Immature natural killer cell (primary cell): Measurements from ENCODE around the gene RBBP8NL. TPM values are rescaled to one million over a fixed set of nuclear protein-coding genes. Genes with fewer than 3 reads are reported as not detected.

Experiments
- DNase-seq, 3 donors: peaks; one replicate each; pipeline ENCODE4 v3.0.0; 2022; ENCODE audit warnings: mixed read lengths in 1 of 3
- H3K27ac Mint-ChIP-seq, 6 donors: one replicate each; pipeline ENCODE4 v1.8.0; 2020; ENCODE audit warnings: mixed read lengths in 6 of 6, mild to moderate bottlenecking in 5 of 6, inconsistent platforms in 4 of 6, moderate library complexity in 3 of 6
- H3K27me3 Mint-ChIP-seq, 3 donors: one replicate each; pipeline ENCODE4 v1.8.0; 2020 to 2021; ENCODE audit warnings: low read depth in 3 of 3, mild to moderate bottlenecking in 3 of 3, mixed read lengths in 3 of 3, moderate library complexity in 3 of 3, inconsistent platforms in 1 of 3
- H3K36me3 Mint-ChIP-seq, 3 donors: one replicate each; pipeline ENCODE4 v1.8.0; 2020; ENCODE audit warnings: mixed read lengths in 3 of 3, inconsistent platforms in 2 of 3, mild to moderate bottlenecking in 2 of 3
- H3K4me1 Mint-ChIP-seq, 2 donors: one replicate each; pipeline ENCODE4 v1.8.0; 2020; ENCODE audit warnings: inconsistent platforms in 2 of 2, mild to moderate bottlenecking in 2 of 2, mixed read lengths in 2 of 2, moderate library complexity in 1 of 2
- H3K4me3 Mint-ChIP-seq, 5 donors: one replicate each; pipeline ENCODE4 v1.8.0; 2020; ENCODE audit warnings: mild to moderate bottlenecking in 5 of 5, mixed read lengths in 5 of 5, inconsistent platforms in 3 of 5, moderate library complexity in 3 of 5
- H3K9me3 Mint-ChIP-seq, 6 donors: one replicate each; pipeline ENCODE4 v1.8.0; 2020; ENCODE audit warnings: mild to moderate bottlenecking in 6 of 6, mixed read lengths in 6 of 6, inconsistent platforms in 4 of 6, moderate library complexity in 3 of 6
- polyA plus RNA-seq, 3 donors: library from polyadenylated mRNA; unstranded; fragments of 300-500 nt; fragmentation: Illumina TruSeq; gene quantifications; one replicate each; pipeline ENCODE4 v1.2.3, GENCODE V29; 2021

RBBP8NL gene
- polyA plus RNA-seq, 3 donors from 2014 or later = not detected

DNA sequence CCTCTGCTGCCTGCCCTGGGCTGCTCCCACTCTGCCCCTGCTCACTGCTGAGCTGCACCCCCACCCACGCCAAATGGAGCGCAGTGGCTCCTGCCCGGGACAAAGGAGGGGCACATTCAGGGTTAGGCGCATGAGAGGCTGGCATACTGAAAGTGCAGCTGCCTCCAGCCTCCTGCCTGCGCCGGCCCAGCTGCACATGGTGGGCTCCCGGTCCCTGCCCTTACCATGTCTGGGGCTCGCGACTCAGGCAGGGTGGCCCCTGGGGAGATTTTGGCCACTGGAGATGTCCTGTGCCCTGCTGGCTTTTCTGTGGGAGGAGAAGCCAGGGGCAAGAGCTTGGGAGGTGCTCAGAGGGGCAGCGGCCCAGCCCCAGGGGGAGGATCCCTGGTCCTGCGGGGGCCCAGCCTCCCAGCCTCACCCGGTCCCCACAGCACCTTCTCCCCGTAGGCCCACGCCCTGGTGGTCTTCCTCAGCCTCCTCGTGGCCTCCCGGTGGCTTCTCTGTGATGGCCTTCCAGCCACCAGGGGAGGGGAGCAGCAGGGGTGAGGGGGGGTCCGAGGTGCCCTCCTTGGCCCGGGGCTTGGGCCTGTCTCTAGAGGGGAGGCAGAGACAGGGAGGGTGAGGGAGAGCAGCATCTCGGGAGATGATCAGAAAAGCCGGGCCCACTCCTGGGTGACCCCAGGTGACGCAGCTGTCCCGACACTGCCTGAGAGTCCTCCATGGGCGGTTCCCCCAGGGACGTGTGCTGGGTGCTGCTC lies 11.8 kb downstream of the RBBP8NL start:
- Mint-ChIP-seq H3K36me3 (no peaks in the 10 kb centered on the region), H3K27me3 (no peaks in the 10 kb centered on the region), H3K27ac (no peak overlapping the region), H3K4me3 (no peak overlapping the region), H3K9me3 (no peaks in the 10 kb centered on the region), H3K4me1 (no peaks in the 10 kb centered on the region)
- DNase-seq = no peak

DNA sequence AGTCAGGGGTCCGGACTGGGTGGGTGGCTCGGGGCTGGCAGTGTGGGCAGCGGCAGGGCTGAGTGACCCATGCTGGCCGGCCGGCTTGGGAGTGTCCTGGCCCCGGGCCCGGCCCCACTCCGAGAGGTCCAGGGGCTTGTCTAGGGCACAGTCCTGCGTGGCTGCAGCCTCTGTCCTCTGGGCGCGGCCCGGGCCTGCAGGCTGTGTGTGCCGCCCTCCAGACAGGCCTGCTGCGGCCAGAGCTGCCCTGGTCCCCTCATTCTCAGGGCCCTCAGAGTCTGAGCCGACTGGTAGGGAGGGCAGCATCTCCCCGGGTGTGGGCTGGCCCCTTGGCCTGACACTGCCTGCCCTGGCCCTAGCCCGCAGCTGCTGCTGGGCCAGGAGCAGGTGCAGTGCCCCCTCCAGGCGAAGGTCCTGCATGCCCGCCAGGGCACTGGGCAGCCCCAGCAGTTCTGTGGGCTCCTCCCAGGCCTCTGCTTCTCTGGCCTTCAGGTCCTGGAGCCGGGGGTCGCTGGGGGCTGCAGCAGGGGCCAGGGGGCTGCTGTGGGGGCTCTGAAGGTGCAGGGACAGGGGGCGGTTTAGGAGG lies 13.3 kb downstream of the RBBP8NL start:
- no peaks in the 10 kb centered on the region for H3K9me3 Mint-ChIP-seq
- H3K4me3 Mint-ChIP-seq = no peak overlapping the region
- H3K27ac Mint-ChIP-seq = no peak overlapping the region
- no peaks in the 10 kb centered on the region for H3K36me3 Mint-ChIP-seq
- peaks cover 0 to 8% of the 10 kb centered on the region in 2 donors for H3K4me1 Mint-ChIP-seq
- H3K27me3 Mint-ChIP-seq = no peaks in the 10 kb centered on the region
- DNase-seq = no peak

DNA sequence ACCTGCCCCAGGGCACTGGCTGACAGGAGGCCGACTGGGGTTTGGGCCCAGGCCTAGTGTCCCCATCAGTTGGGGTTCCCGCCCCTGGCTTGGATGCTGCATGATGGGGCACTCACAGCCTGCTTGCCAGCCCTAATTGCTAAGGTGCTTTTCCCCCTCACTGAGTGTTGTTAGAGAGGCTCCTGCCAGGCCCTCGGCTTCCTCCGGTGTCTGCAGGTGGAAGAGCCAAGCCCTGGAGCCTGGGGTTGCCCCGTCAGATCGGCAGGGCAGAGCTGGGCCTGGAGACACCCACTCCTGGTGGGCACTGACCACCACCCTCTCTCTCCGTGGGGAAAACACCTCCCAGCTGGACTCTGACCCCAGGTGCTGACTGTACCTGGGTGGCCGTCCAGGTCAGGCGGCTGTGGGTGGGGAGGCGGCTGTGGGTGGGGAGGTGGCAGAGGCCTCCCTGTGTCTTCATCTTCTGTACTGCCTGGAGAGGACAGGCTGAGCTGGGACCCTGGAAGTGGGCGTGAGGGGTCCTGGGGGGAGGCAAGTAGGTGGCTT lies 14.2 kb downstream of the RBBP8NL start:
- no peaks in the 10 kb centered on the region for H3K36me3 Mint-ChIP-seq
- no peak for DNase-seq
- peaks cover 0 to 8% of the 10 kb centered on the region in 2 donors for H3K4me1 Mint-ChIP-seq
- no peaks in the 10 kb centered on the region for H3K27me3 Mint-ChIP-seq
- no peak overlapping the region for H3K27ac Mint-ChIP-seq
- no peaks in the 10 kb centered on the region for H3K9me3 Mint-ChIP-seq
- no peak overlapping the region for H3K4me3 Mint-ChIP-seq

DNA sequence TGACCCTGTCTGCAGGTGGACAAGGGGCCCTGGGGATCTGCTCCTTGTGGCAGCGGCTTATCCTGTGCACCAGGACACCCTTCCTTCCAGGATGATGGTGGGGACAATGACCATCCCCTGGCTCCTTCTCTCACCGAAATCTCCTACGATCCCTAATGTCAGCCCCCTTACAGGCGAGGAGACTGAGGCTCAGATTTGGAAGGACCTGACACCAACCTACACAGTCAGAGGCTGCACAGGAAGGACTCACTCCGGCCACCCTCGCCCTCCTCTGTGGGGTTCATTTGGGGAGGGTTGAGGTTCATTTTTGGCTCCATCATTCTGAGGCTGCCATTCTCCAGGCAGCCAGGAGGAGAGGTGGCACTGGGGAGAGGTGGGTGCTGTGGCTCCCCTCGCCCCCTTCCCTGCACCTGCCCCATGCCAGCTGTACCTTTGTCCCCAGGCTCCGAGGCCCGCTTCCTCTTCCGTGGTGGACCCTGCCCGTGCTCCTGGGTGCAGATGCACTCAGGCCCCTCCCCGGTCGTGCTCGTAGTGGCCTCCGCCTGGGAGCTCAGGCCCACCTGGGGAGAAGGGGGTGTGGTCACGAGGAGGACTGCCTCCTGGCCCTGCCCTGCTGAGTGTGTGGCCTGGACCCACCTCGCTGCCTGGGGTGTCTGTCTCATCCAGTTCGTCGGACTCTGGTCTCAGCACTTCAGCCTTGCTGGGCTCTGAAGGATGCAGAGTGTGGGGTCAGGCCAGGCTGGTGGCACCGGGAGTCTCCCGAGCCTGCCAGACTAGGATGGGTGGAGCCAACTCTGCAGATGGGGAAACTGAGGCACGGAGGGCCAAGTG lies 14.9 kb downstream of the RBBP8NL start:
- no peak overlapping the region for H3K27ac Mint-ChIP-seq
- no peaks in the 10 kb centered on the region for H3K9me3 Mint-ChIP-seq
- DNase-seq = no peak
- H3K36me3 Mint-ChIP-seq = no peaks in the 10 kb centered on the region
- H3K27me3 Mint-ChIP-seq = peaks cover 0 to under 1% (median 0%) of the 10 kb centered on the region in 3 donors
- peaks cover 0 to 12% of the 10 kb centered on the region in 2 donors for H3K4me1 Mint-ChIP-seq
- H3K4me3 Mint-ChIP-seq = no peak overlapping the region

DNA sequence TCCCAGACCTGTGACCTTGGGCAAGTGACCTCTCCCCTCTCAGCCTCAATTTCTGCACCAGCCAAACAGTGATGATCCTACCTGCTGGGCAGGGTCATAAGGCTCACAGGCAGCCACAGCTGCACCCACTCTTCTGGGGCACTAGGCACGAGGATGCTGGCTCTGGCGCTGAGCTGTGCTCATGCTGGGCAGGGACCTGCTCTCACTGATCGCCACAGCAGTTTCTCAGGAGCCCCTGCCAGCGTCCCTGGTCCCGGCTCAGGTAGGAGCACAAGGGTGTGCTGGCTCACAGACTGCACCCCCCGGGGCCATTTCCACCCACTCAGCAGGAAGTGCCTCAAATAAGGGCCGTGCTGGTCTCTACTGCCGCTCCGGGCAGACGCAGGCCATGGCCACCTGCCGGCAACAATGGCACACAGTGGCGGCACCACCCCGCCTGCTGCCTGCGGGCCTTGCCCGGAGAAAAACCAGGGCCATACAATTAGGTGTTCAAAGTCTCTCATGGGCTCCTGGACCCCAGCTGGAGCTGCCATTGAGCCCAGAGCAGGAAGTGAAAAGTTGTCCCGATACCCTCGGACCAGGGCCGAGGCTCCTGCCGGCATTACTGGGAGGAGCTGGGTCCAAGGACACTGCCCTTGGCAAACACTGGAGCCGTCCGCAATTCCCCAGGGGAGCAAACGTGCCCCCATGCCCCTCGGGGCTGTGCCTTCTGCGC lies 15.7 kb downstream of the RBBP8NL start:
- no peak for DNase-seq
- peaks cover 0 to 4% (median 2%) of the 10 kb centered on the region in 3 donors for H3K27me3 Mint-ChIP-seq
- no peak overlapping the region for H3K27ac Mint-ChIP-seq
- H3K36me3 Mint-ChIP-seq = no peaks in the 10 kb centered on the region
- H3K9me3 Mint-ChIP-seq = no peaks in the 10 kb centered on the region
- H3K4me1 Mint-ChIP-seq = peaks cover 0 to 12% of the 10 kb centered on the region in 2 donors
- no peak overlapping the region for H3K4me3 Mint-ChIP-seq

DNA sequence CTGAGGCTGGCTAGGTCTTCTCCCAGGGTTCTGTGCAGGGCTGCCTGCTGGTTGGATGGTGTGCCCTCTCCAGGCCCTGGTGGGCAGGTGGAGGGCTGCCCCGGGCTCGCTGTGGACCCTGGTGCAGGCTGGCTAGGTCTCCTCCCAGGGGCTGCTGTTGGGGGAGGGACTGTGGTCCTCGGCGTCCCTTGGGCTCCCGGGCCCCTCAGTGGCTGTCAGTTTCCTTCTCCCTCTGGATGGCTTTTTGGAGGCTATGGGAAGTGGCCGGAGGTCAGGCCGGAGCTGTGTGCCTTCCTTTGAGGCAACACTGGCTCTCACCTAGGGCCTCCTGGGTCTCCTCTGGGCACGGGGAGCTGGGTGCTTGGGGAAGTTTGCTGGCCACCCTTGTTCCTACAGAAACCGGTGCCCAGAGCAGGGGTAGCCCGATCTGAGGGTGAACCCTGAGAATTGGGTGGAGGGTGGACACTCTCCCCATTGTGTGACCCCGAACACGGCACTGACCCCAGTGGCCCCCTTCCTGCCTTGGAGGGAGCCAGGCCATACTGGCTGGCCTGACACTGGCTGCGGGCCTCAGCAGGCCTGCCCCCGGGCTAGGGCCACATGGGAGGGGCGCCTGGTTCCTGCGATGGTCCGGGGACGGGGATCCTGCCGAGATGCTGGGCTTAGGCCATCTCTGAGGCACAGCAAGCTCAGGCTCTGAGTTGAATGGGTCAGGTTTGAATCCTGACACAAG lies 16.4 kb downstream of the RBBP8NL start:
- DNase-seq = no peak
- Mint-ChIP-seq H3K36me3 (no peaks in the 10 kb centered on the region), H3K4me3 (no peak overlapping the region), H3K4me1 (peaks cover 4 to 19% of the 10 kb centered on the region in 2 donors), H3K27me3 (peaks cover 2 to 11% (median 4%) of the 10 kb centered on the region in 3 donors), H3K27ac (no peak overlapping the region), H3K9me3 (no peaks in the 10 kb centered on the region)

DNA sequence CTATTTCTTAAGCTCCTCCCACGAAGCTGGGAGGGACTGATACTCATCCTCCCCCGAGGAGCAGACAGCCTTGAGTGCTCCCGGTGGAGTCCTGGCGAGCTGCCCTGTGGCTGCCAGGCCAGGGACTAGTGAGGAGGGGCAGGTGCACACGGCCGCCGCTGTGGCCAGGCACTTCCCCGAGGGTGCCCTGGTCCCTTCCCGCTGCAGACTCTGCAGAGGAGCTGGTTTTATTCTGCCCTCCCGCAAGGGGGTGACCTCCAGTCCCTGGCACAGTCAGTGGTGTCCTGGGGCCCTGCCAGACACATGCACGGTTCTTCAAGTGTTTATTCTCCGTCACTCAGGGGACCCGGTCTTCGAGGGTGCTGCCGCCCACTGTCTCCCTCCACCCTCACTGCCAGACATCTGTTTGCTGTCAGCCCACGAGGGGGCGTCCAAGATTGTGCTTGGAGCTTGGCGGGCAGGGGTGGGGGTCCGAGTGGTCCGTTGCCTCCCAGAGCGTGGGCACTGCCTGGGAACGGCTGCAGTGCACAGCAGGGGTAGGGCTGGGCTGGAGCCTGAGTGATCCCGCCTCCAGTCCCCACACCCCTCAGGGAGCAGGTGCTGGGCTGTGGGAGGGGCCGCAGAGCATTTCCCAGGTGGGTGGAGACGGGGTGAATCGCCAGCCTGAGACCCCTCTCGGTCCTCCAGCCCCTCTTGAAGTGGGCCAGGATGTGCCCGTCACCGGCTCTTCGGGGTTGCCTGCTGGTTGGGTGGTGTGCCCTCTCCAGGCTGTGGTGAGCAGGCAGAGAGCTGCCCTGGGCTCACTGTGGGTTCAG lies 17.2 kb downstream of the RBBP8NL start:
- H3K4me3 Mint-ChIP-seq = no peak overlapping the region
- H3K27me3 Mint-ChIP-seq = peaks cover 2 to 14% (median 6%) of the 10 kb centered on the region in 3 donors
- peak; percentile 12 to 15 (median 14) for DNase-seq
- H3K36me3 Mint-ChIP-seq = no peaks in the 10 kb centered on the region
- H3K27ac Mint-ChIP-seq = peak overlapping the region in 1 of 6 donors; percentile 40
- H3K9me3 Mint-ChIP-seq = no peaks in the 10 kb centered on the region
- H3K4me1 Mint-ChIP-seq = peaks cover 12 to 27% of the 10 kb centered on the region in 2 donors

DNA sequence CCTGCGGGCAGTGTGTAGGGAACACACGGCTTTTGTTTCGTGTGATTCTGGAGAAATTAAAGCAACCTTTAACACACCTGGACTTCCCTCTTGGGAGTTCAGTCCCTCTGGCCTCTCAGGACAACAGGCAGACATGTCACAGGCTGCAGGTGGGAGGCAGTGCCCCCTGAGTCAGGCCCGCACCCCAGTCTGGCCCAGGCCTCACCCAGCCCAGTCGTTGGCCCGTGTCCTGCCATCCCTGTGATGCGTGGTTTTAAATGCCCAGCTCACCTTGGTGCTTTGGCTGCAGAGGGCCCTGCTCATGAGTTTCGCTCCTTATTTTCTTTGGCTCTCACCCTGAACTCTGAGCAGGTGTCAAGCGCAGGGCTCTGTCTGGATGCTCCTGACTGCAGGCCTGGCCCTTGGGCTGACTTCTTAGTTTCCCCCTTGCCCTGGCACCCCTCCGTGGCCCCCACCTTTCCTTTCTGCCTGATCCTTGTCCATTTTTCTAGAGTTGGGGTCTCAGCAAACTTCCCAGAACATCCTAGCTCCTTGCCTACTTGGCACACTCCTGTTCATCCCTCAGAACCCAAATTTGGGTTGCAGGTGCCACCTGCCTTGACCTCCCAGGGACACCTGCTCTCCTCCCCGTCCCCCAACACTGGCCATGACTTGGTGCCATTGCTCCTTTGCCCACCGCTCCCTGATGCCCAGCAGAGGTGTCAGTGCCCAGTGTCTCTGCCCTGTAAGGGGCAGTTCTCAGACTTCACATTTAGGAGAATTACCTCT lies 18.1 kb downstream of the RBBP8NL start:
- peaks cover 15 to 30% of the 10 kb centered on the region in 2 donors for H3K4me1 Mint-ChIP-seq
- H3K27ac Mint-ChIP-seq = no peak overlapping the region
- no peaks in the 10 kb centered on the region for H3K36me3 Mint-ChIP-seq
- no peaks in the 10 kb centered on the region for H3K9me3 Mint-ChIP-seq
- peak overlapping the region; percentile 10 to 55 (median 35) for H3K4me3 Mint-ChIP-seq
- no peak for DNase-seq
- H3K27me3 Mint-ChIP-seq = peaks cover 2 to 14% (median 6%) of the 10 kb centered on the region in 3 donors

DNA sequence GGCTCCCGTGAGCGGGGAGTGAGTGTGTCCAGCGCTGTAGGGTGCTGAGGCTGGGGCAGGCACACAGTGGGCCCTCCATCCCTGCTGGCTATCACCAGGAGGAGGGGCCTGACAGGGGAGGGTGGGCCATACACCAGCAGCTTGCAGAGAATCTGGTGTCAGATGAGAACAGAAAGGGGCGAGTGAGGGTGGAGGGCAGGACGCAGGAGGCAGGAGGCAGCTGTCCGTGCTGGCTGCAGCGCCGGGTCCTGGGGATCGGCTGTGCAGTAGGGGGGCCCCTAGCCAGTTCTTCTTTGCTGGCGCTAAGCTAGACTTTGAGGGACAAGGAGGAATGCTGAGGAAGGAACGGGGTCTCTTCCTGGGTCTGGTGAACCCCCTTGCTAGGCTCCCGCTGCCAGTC lies 18.7 kb downstream of the RBBP8NL start:
- DNase-seq = no peak
- Mint-ChIP-seq H3K36me3 (no peaks in the 10 kb centered on the region), H3K4me3 (no peak overlapping the region), H3K9me3 (no peaks in the 10 kb centered on the region), H3K4me1 (peaks cover 19 to 34% of the 10 kb centered on the region in 2 donors), H3K27me3 (peaks cover 2 to 14% (median 6%) of the 10 kb centered on the region in 3 donors), H3K27ac (no peak overlapping the region)

DNA sequence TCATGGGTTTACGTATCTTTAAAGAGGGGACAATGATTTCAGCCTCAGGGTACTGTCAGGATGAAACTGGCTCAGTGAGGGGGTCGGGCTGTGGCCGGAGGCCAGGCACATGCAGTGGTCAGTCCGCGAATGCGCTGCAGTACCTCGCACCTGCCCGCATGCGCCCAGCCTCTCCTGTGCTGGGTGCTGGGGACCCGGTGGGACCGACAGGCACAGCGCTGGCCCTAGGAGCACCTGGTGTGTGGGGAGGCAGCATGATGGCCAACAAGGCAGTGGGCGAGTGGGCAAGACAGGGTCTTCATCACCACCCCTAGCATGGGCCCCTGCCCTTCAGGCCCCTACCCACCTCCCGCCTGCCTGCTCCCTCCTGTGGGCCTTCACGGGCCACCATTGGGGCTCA lies 19.3 kb downstream of the RBBP8NL start:
- H3K36me3 Mint-ChIP-seq = no peaks in the 10 kb centered on the region
- H3K4me1 Mint-ChIP-seq = peaks cover 19 to 37% of the 10 kb centered on the region in 2 donors
- peak overlapping the region; percentile 78 to 84 (median 79) for H3K4me3 Mint-ChIP-seq
- no peaks in the 10 kb centered on the region for H3K9me3 Mint-ChIP-seq
- peak overlapping the region in 1 of 6 donors; percentile 61 for H3K27ac Mint-ChIP-seq
- DNase-seq = no peak
- peaks cover 4 to 14% (median 6%) of the 10 kb centered on the region in 3 donors for H3K27me3 Mint-ChIP-seq

DNA sequence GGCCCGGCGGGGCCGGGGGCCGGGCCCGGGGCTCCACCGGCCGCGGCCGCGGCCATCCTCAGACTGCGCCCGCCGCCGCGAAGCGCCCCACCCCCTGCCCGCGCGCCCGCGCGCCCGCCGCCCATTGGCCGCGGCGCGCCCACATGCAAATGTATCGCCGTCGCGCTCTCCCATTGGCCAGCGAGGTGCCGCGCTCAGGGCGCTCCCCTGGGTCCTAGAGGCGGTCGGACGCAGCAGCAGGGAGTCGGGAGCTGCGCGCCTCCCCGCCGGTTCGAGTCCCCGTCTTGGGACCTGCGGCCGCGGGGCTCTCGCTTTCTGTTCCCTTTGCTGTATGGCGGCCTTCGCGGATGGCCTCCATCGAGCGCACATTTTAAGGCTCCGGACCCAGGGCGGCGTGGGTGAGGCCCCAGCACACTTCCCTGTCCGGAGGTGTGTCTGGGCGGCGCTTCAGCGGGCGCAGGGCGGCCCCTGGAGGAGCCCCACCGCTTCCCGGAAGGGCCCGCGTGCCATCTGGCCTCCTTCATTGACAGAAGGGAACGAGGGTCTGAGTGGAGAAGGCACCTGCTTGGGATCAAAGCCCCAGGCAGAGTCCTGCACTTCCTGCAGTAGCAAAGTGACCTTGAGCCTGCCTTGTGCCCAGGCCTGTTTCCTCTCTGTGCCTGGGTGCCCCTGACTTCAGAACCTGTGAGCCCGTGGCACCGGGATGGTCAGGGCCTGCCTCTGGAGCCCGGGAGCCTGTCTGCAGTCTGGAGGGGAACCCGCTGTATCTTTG lies 19.9 kb downstream of the RBBP8NL start, which contains the start of gene CABLES2:
Gene CABLES2 (minus strand): TSS at position 65 of the 772 bp plus-strand sequence. CDS start 9 bp downstream, at position 56.
- Mint-ChIP-seq H3K27ac (peak within 1 kb of the TSS; percentile 51 to 85 (median 76)), H3K4me1 (peaks cover 19 to 38% of the 10 kb centered on the region in 2 donors), H3K9me3 (no peaks in the 10 kb centered on the region)

More for the DNA sequence above, 19.9 kb downstream of the RBBP8NL start, which contains the start of gene CABLES2:
- no peaks in the 10 kb centered on the region for H3K36me3 Mint-ChIP-seq
- DNase-seq = peak; percentile 92 to 93 (median 93)
- H3K4me3 Mint-ChIP-seq = peak within 1 kb of the TSS; percentile 78 to 84 (median 79)
- peaks cover 4 to 14% (median 6%) of the 10 kb centered on the region in 3 donors for H3K27me3 Mint-ChIP-seq
